Right lobe of liver (tissue), 6 donors: ENCODE measurements around the gene ALDH7A1. TPM values are rescaled to one million over a fixed set of nuclear protein-coding genes. Genes with fewer than 3 reads are reported as not detected.

Experiments
- ATAC-seq, 4 donors: fragments of 200-7000 bp; cut with Tn5 transposase; one replicate each; pipeline ENCODE4 v1.9.1; 2020; ENCODE audit warnings: mild to moderate bottlenecking in 4 of 4, moderate library complexity in 4 of 4
- DNase-seq, 3 donors: peaks; one replicate each; pipeline ENCODE4 v3.0.0-alpha.2; 2020
- H3K27ac ChIP-seq, 3 donors: fragments of 200-600 bp; one replicate each; pipeline ENCODE4 v1.8.0; 2022
- H3K27me3 ChIP-seq, 2 donors: fragments of 200-600 bp; one replicate each; pipeline ENCODE4 v1.8.0; 2022
- H3K36me3 ChIP-seq, 4 donors: fragments of 200-600 bp; sonication (generic) in 1 of 4; one replicate each; pipeline versions ENCODE4 v1.5.1 to v1.8.0; 2017 to 2022; ENCODE audit warnings: control low read depth in 1 of 4
- H3K4me1 ChIP-seq, 4 donors: fragments of 200-600 bp; sonication (generic) in 1 of 4; one replicate each; pipeline versions ENCODE4 v1.5.1 to v1.8.0; 2017 to 2022; ENCODE audit warnings: control low read depth in 1 of 4
- H3K4me3 ChIP-seq, 3 donors: fragments of 200-600 bp; one replicate each; pipeline ENCODE4 v1.8.0; 2022
- H3K9me3 ChIP-seq, 4 donors: fragments of 200-600 bp; sonication (generic) in 1 of 4; one replicate each; pipeline versions ENCODE4 v1.5.1 to v1.8.0; 2017 to 2022; ENCODE audit warnings: control low read depth in 1 of 4
- CTCF ChIP-seq, 4 donors: fragments of 200-600 bp in 3 of 4; fragments of 450-650 bp in 1 of 4; IDR thresholded peaks; one replicate each; pipeline versions ENCODE4 v1.5.1 to v1.8.0; 2016 to 2022; ENCODE audit warnings: antibody characterized with exemption in 4 of 4, mild to moderate bottlenecking in 2 of 4
- POLR2A ChIP-seq: fragments of 450-650 bp; IDR thresholded peaks from one replicate; pipeline ENCODE4 v1.6.1; 2017; ENCODE audit warnings: antibody characterized with exemption, mild to moderate bottlenecking
- WGBS: methylation state at CpG from one replicate; pipeline ENCODE4 v1.1.6; 2018; ENCODE audit warnings: low coverage, low lambda C conversion rate; ENCODE audit not compliant: insufficient coverage; ENCODE audit errors: missing lambda C conversion rate; 5-methylcytosine and 5-hydroxymethylcytosine counted together
- intact Hi-C, 2 donors: fragments of 100-400 bp; cut with DNase I; formaldehyde crosslinking; loops; one replicate each; pipeline versions ENCODE4 v1.11.2 to v1.14.1; 2022
- total RNA-seq, 6 experiments: library from RNA; depleted of rRNA in 2 of 6; stranded (reverse); fragments of >200 nt in 2 of 6; fragmentation: NEBNext Ultra II Directional in 3 of 6; extraction: Animal tissue kit (Norgen Biotek cat#: 25700) in 3 of 6; gene quantifications; one replicate each; pipeline versions ENCODE4 v1.1.0 to v1.2.4, GENCODE V29; 2016 to 2023
- donor health status: DM: no; HTN: yes; CAD: no.
- donor health status: DM: no; HTN: no; CAD: no.
- donor health status: DM: no; HTN: no; CAD: no.
- donor health status: DM: no; HTN: yes; CAD: no.
- donor health status: DM: no; HTN: yes; CAD: no.

The ALDH7A1 gene
- total RNA-seq, 6 experiments from 2014 or later = 23.0 to 142 (median 96.7) TPM

- DNase-seq = no peak
- H3K27me3 ChIP-seq = no peaks in the 10 kb centered on the region
- H3K36me3 ChIP-seq = peaks cover 0 to 25% (median 0%) of the 10 kb centered on the region in 4 donors
- ATAC-seq = no peak
- H3K27ac ChIP-seq = no peak overlapping the region
- intact Hi-C loops = no loop called here
- WGBS = 97% methylated on average over 11 of the region's 28 CpGs
- no peak overlapping the region for H3K4me3 ChIP-seq
- TF ChIP-seq CTCF (IDR thresholded peaks at IDR 0.05) (no peak), POLR2A (no peak)
- H3K9me3 ChIP-seq = no peaks in the 10 kb centered on the region
- H3K4me1 ChIP-seq = peaks cover 0 to 25% (median 7%) of the 10 kb centered on the region in 4 donors
These were observed 5.3 kb downstream of the ALDH7A1 start for GRCh38 chr5:126589536-126590297.

- Histone ChIP-seq H3K9me3 (no peaks in the 10 kb centered on the region), H3K27ac (peak overlapping the region in 2 of 3 donors; percentile 36 to 75), H3K27me3 (no peaks in the 10 kb centered on the region), H3K4me1 (peaks cover 0 to 16% (median 3%) of the 10 kb centered on the region in 4 donors), H3K36me3 (peaks cover 0 to 40% (median 6%) of the 10 kb centered on the region in 4 donors), H3K4me3 (no peak overlapping the region)
- ATAC-seq (peak; percentile 95 to 97 (median 96)), DNase-seq (peak in 1 of 3 donors; percentile 68)
- TF ChIP-seq CTCF (IDR thresholded peaks at IDR 0.05) (no peak), POLR2A (no peak)
- intact Hi-C loops = no loop called here
- WGBS = 42% methylated on average over 7 of the region's 9 CpGs
These were observed 7.2 kb downstream of the ALDH7A1 start for GRCh38 chr5:126587551-126588390.

- 85% methylated on average over 3 of the region's 3 CpGs for WGBS
- Histone ChIP-seq H3K27me3 (no peaks in the 10 kb centered on the region), H3K27ac (no peak overlapping the region), H3K36me3 (peaks cover 0 to 62% (median 15%) of the 10 kb centered on the region in 4 donors), H3K9me3 (no peaks in the 10 kb centered on the region), H3K4me1 (peaks cover 0 to 14% (median 3%) of the 10 kb centered on the region in 4 donors), H3K4me3 (no peak overlapping the region)
- intact Hi-C loops = no loop called here
- DNase-seq = no peak
- ATAC-seq = no peak
- TF ChIP-seq CTCF (IDR thresholded peaks at IDR 0.05) (no peak), POLR2A (no peak)
These were observed 11.3 kb downstream of the ALDH7A1 start for GRCh38 chr5:126583761-126584160.

- WGBS = 91% methylated on average over 2 of the region's 2 CpGs
- H3K27me3 ChIP-seq = no peaks in the 10 kb centered on the region
- ATAC-seq (no peak), DNase-seq (no peak)
- TF ChIP-seq CTCF (IDR thresholded peaks at IDR 0.05) = no peak
- TF ChIP-seq POLR2A = no peak
- H3K4me3 ChIP-seq = no peak overlapping the region
- no peaks in the 10 kb centered on the region for H3K9me3 ChIP-seq
- H3K27ac ChIP-seq = no peak overlapping the region
- intact Hi-C loops = no loop called here
- H3K36me3 ChIP-seq = peaks cover 0 to 75% (median 16%) of the 10 kb centered on the region in 4 donors
- peaks cover 0 to 8% (median 3%) of the 10 kb centered on the region in 4 donors for H3K4me1 ChIP-seq
These were observed 15.3 kb downstream of the ALDH7A1 start for GRCh38 chr5:126579716-126580115.
